GM19035 (cell line): ENCODE results near the gene TTBK1.

Experiments
- ATAC-seq: cut with Tn5 transposase; IDR thresholded peaks from one replicate; pipeline ENCODE4 v1.9.1; 2021; ENCODE audit not compliant: unreplicated experiment

TTBK1 gene

DNA sequence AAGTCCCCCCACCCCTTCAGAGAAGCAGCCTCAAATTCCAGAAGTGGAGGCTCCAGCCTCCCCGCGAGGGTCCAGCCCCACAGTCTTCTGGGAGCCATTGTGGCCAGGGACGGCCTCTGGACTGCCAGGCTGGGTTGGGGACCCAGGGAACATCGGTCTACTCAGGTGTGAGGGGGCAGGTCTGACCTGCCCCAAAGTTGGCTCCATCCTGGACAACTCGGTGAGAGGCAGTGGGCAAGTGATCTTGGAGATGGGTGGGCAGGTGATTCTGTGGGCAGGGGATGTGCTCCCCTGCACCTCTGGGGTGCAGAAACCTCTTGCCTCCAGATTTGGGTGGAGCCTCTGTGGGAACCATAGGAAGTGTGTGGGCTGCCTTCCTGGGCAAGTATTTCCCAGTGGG is 42.6 kb downstream of the TTBK1 start:
- no peak for ATAC-seq

DNA sequence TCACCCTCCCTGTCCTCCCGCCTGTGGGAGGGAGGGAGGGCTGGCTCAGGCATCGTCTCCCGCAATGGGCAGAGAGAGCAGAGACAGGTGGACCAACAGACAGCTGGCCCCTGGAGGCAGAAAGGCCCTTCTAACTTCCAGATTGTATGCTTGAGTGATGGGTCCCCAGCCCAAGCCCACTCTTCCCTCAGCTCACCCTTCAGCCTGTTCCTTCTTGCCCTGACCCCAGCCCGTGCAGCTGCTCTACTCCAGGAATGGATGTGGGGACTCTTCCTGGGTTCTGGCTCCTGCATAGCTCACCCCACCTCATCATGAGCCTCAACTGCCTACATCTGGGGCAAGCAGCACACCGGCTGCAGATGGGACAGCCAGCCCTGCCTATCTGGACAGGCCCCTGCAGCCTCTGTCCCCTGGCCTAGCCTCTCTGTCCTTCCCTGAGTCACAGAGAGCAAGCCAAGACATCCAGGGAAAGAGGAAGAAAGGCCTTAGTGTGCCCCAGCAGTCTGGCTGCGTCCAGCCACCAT is 43.2 kb downstream of the TTBK1 start:
- ATAC-seq, result no peak

DNA sequence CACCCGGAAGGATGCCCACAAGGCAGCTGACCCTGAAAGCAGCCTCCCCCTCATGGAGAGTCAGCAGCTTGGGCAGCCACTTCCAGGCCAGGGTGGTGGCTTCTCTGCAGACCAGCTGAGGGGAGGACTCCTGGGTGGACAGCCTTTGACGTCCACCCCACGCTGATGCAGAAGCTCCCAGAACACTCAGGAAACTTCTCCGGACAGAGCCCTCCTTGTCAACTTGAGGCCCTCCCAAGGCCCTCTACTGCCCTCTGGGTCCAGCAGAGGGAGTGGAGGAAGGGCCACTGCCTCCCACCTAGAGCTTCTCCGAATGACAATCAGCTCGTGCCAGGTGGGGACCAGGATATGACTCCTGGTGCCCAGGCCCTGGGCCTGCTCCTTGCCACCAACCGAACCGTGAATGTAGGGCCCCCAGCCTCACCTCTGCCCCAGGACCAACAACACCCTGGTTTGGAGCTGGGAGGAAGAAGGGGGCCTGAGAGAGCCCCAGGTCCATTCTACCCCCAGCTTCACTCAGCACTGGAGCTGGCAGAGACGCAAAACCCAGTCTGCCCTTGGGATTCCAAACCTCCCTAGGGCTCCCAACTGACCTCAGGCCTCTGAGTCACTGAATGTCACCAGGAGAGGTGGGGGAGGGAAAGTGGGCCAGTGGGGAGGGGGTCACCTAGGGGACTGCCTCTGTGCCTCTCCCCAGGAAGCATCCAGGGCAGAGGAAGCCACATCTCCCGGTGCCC is 43.9 kb downstream of the TTBK1 start:
- ATAC-seq, result no peak

DNA sequence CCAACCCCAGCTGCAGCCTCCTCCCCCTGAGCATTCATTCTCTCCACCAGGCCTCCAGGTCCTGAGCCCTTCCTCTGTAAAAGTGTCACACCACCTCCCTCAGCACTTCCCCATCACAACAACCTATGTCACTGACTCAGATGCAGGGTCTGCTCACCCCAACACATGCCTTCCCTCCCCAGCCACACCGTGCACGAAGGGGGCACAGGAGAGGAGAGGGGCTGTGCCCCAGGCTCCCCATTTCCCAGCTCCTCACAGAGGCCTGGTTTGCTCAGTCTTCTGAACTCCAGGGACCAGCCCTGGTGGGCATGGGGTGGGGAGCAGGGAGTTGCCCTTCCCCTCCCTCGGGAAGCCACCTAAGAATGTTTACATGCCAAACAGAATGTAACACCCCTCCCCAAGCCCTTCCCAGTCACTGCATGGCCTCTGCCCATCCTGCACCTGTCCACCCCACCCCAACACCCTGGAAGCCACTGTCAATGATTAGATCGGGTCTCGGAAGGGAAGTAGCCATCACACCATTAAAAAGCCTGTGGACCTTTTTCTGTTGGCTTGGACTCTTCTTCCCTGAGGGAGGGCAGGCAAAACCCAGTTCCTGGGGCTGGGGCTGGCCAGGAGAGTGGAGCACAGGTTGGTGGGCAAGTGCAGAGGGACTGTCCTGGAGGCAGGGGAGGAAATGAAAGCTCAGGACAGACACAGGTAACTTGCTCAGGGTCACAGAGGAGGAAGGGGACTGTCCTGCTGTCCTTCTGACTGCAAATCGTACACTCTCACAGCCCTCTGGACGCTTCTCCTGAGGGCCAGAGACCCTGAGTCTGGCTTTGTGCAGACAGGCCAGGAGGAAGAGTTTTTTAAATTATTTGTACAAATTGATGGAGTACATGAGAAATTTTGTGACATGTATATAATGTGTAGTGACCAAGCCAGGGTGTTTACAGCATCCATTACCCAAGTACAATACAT is 44.7 kb downstream of the TTBK1 start:
- no peak for ATAC-seq

DNA sequence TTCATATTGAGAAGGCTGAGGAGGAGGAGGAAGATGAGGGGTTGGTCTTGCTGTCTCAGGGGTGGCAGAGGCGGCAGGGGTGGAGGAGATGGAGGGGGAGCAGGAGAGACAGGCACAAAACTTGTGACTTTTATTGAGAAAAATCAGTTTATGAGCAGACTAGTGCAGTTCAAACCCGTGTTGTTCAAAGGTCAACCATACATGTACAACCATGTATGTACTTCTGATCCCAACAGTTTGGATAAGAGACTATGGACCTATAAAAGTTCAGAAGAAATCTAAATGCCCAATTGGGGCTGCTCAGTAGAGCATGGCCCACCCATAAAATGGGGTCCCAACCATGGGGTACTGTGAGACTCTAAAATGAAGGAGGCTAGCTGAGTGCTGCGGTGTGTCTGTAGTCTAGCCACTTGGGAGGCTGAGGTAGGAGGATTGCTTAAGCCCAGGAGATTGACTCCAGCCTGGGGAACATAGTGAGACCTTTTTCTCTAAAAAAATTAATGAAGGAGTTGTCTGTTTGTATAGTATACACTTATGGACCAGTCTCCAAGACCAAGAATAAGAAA is 47.1 kb downstream of the TTBK1 start:
- ATAC-seq, result no peak

DNA sequence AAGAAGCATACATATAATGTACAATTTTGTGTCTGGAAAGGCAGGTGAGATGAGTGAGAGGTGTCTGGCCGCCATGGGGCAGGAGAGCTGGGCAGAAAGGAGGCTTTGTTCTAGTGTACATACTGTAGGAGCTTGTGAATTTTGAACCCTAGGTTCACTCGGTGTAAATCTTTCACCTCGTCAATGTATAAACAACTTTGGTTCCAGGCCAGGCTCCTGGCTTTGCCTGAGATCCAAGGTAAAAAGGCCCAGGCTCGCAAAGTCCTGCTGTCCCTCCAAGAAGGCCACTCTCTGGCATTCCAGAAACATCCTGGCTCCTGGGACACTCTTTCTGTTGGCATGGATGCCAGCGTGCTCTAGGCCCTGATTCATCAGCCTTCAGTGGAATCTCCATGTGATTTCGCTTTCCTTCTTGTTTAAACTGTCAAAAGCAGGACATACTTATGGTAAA is 47.6 kb downstream of the TTBK1 start:
- no peak for ATAC-seq

DNA sequence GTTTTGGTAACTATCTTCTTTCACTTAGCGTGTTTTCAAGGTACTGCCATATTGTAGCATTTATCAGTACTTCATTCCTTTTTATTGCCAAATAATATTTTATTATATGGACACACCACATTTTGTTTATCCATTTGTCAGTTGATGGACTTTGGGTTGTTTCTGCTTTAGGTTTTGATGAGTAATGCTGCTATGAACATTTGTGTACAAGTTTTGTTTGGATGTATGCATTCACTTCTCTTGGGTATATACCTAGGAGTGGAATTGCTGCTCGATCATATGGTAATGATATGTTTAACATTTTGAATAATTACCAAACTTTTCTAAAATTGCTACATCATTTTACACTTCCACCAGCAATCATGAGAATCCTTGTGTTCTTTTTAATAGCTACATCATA is 48.4 kb downstream of the TTBK1 start:
- no peak for ATAC-seq

DNA sequence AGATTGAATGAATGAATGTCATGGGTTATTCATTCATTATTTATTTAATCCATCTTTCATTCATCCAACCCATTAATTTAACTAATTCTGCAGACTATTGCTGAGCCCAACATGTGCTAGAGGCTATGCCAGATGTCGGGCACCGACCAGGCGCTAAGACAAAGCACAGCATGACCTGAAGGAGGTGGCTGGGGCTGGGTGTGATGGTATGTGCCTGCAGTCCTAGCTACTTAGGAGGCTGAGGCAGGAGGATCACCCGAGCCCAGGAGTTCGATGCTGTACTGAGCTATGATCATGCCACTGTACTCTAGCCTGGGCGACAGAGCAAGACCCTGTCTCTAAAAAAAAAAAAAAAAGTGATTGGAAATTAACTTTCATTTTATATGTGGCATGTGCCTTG is 49.1 kb downstream of the TTBK1 start:
- ATAC-seq, result no peak

DNA sequence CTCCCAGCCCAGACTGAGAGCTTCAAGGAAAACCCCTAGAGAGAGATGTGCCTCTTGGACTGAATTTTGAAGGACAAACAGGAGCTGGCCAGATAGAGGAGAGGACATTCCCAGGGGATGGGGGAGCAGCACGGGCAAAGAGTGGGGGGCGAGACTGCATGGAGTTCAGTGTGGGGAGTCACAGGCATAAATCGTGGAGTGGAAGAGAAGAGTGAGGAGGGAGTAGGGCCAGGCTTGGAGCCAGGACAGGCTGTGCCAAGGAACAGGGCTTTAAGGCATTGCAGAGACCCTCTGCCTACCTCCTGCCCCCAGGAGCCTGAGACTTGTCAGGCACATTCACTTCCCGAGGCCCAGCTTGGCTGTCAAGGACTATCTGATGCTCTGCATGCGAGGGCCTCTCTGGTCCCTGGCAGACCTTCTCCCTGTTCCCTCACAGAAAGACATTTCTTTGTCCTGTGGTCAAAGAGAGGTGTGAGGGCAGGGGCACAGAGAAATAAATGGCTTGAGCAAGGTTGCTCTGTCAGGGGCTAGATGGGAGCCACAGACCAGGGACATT is 49.6 kb downstream of the TTBK1 start:
- ATAC-seq, result no peak

DNA sequence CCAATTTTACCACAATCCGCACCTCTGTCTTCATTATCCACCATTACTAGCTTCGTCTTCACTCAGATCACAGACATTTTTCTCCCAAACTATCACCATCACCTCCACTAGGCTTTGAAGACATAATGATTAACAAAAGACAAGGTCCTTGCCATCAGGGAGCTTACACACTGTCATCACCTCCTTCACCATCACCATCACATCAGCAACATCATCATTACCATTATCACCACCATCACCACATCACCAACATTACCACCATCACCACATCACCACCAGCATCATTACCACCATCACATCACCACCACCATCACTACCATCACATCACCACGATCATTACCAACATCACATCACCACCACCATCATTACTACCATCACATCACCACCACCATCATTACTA is 50.4 kb downstream of the TTBK1 start:
- no peak for ATAC-seq

DNA sequence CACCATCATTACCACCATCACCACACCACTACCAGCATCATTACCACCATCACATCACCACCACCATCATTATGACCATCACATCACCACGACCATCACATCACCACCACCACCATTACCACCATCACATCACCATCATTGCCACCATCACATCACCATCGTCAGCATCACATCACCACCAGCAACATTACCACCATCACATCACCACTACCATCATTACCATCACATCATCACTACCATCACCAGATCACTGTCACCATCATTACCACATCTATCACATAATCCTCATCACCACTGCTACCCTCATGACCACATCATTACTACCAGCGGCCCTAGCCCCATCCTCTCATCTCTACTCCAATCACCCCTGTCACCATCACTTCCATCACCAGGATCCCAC is 51.3 kb downstream of the TTBK1 start:
- no peak for ATAC-seq

DNA sequence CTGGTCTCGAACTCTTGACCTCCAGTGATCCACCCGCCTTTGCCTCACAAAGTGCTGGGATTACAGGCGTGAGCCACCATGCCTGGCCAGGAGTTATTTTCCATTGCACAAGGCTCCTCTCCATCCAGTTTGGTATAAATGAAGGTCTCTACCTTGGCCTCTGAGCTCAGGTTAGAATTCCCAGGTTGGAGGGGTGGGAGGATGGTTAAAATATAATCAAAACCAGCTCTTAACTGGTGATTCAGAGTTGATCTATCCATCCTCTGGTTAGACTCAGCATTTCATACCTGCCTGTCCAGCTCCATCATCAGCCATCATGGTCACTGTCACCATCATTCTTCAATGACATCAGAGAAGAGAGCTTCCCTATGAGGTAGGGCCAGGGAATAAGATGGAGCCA is 52.2 kb downstream of the TTBK1 start:
- ATAC-seq, result no peak

DNA sequence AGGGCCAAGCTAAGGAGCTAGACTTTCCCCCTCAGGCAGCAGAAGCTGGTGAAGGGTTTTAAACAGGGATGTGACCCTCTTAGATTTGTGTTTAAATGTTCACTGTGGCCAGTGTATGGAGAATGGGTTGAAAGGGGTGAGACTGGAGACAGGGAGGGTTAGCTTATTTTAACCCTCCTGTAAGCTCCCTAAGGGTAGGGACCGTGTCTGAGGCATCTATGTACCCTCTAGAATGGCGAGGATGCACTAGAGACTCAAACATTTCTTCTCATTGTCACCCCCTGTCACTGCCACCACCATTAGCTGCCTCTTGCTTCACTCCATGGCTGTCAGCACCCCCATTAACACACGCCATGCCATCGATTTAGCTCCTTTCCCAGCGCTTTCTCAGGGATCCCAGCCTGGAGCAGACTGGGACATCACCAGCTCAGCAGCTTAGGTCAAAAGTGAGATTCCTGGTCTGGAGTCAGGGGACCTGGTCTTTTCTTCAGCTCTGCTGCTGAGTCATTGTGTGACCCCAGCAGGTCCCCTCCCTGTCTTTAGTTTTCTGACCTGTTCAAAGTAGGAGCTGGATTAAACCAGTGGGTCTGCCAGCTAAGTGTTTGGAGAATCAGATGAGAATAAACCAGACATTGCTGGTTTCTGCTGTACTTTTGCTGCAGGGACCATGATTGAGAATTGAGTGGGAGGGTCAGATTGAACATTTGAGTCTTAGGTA is 53.7 kb downstream of the TTBK1 start:
- ATAC-seq, result no peak

DNA sequence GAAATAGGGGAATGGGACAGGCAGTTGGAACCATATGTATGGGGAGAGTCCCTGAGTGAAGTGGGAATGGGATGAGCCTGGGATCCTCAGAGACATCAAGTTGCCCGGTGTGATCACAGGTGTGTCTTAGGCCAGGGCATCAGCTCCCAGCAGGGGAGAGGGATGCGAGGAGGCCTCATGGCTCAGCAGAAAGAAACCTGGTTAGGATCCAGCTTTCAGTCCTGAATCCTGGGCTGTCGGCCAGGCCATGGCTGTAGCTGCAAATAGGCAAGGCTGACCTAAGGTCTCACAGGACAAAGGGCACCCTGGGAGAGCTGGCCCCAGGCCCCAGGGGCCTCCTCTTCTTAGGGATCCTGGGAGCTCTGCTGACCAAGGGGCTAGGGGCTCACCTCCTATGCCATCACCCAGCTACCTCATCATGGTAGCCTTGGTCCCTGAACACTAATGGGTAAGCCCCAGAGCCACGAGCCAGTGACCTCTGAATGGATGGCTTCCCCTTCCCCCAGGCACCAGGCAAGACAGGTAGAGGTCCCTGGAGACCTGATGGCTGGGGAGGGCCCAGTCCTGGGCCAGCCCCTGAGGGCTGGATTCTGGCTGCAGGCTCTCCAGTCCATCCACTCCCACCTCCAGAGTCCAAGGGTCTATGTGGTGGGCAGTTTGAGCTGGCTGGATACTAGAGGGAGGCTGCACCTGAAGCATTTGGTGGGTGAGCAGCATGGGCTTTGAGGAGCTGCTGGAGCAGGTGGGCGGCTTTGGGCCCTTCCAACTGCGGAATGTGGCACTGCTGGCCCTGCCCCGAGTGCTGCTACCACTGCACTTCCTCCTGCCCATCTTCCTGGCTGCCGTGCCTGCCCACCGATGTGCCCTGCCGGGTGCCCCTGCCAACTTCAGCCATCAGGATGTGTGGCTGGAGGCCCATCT is 54.6 kb downstream of the TTBK1 start, which contains the start of gene SLC22A7:
Gene SLC22A7 (plus strand): TSS at position 617 of the 921 bp plus-strand sequence. CDS start 99 bp downstream, at position 716.
- ATAC-seq, result no peak

DNA sequence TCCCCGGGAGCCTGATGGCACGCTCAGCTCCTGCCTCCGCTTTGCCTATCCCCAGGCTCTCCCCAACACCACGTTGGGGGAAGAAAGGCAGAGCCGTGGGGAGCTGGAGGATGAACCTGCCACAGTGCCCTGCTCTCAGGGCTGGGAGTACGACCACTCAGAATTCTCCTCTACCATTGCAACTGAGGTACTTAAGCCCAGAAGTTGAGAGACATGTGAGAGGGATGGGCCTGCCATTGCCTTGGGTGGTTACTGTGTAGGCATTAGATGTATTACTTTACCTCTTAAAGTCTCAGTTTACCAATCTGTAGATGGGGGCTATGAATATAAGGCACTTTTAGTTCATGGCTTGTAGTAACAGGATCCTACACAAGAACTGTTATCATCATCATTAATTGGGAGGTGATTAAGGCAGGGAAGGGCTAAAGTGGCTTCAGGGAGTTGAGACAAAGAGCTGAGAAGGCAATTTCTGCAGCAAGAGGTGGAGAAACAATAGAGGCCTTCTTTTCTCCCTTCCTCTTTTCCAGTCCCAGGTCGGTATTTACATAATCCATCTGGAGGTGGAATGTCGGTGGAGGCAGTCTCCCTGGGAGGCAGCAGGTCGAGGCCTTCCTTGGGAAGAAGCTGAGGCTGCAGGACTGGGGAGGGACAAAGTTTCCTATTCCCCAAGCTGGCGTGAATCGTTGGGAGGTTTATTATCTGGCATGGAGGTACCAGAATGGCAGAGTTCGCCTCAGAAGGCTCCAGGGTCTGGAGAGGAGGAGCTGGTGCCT is 55.5 kb downstream of the TTBK1 start:
- no peak for ATAC-seq

DNA sequence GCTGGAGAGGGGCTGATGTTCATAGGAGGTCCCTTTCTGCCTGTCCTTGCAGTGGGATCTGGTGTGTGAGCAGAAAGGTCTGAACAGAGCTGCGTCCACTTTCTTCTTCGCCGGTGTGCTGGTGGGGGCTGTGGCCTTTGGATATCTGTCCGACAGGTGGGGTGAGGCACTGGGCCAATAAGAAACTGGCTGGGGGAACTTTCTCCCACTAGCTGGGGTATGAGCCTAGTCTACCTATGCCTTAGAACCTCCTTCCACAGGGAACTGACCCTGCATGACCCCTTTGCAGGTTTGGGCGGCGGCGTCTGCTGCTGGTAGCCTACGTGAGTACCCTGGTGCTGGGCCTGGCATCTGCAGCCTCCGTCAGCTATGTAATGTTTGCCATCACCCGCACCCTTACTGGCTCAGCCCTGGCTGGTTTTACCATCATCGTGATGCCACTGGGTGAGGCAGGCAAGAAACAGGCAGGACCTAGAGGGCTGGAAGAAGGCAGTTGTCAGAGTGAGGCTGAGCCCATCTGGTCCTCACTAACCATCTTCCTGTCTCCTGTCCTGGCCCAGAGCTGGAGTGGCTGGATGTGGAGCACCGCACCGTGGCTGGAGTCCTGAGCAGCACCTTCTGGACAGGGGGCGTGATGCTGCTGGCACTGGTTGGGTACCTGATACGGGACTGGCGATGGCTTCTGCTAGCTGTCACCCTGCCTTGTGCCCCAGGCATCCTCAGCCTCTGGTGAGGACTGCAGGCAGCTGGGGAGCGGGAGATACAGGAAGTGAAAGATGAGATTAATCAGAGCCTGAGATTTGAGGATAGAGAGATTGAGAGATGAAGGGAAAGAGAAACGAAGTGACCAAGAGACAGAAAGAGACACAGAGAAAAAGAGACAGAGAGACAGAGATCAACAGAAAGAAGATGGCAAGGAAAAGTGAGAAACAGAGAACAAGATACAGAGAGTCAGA is 56.3 kb downstream of the TTBK1 start:
- no peak for ATAC-seq

DNA sequence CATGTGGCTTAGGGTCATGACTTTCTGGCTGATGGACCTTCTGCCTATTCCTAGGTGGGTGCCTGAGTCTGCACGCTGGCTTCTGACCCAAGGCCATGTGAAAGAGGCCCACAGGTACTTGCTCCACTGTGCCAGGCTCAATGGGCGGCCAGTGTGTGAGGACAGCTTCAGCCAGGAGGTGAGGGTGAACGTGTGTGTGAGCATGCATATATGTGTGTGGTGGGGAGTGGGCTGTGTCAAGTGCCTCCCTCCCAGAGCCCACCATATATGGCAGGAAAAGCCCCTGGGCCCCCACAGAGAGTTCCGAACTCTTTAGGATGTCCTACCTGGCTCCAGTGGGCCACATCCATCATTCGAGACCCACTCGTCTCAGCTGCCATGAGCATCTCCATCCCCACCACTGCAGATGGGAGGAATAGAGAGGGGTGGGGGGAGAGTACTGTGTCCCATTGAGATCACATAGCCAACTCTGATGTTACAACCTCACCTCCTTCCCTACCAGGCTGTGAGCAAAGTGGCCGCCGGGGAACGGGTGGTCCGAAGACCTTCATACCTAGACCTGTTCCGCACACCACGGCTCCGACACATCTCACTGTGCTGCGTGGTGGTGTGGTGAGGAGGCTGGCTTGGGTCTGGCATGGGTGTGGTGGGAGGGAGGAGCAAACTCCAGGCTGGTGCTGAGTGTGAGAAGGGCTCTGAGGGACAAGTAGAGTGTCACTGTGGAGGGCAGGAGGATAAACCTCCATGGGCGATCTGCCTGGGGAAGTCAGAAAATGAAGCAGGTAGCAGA is 58.0 kb downstream of the TTBK1 start:
- ATAC-seq, result no peak
